Lung (tissue), 12 donors: ENCODE results near the gene PRPF6. TPM values are rescaled to one million over a fixed set of nuclear protein-coding genes. Genes with fewer than 3 reads are reported as not detected.

Experiments
- ATAC-seq: fragments of 200-7000 bp; cut with Tn5 transposase; one replicate; pipeline ENCODE4 v1.9.1; 2020; ENCODE audit warnings: moderate number of reproducible peaks; ENCODE audit not compliant: insufficient read depth, low FRiP score
- DNase-seq, 3 donors: peaks; one replicate each; pipeline ENCODE4 v3.0.0-alpha.2; 2013 to 2017
- H3K27ac ChIP-seq, 2 donors: one replicate each; pipeline ENCODE4 v1.5.1; 2013; ENCODE audit warnings: mild to moderate bottlenecking in 2 of 2, moderate library complexity in 2 of 2, control low read depth in 1 of 2, inconsistent platforms in 1 of 2, low read depth in 1 of 2, low read length in 1 of 2
- H3K27me3 ChIP-seq, 3 donors: one replicate each; pipeline ENCODE4 v1.5.1; 2013; ENCODE audit warnings: low read length in 2 of 3; ENCODE audit not compliant: control insufficient read depth in 3 of 3, insufficient read depth in 3 of 3
- H3K36me3 ChIP-seq, 4 donors: one replicate each; pipeline ENCODE4 v1.5.1; 2013; ENCODE audit warnings: low read length in 4 of 4, mild to moderate bottlenecking in 1 of 4, moderate library complexity in 1 of 4; ENCODE audit not compliant: control insufficient read depth in 4 of 4, insufficient read depth in 4 of 4
- H3K4me1 ChIP-seq, 5 donors: one replicate each; pipeline ENCODE4 v1.5.1; 2013; ENCODE audit warnings: low read length in 5 of 5, mild to moderate bottlenecking in 2 of 5, moderate library complexity in 1 of 5; ENCODE audit not compliant: control insufficient read depth in 5 of 5, insufficient read depth in 5 of 5
- H3K4me3 ChIP-seq: one replicate; pipeline ENCODE4 v1.5.1; 2013; ENCODE audit warnings: mild to moderate bottlenecking, control low read depth, moderate library complexity
- H3K9ac ChIP-seq, 2 donors: one replicate each; pipeline ENCODE4 v1.5.1; 2013; ENCODE audit warnings: low read length in 2 of 2, control low read depth in 1 of 2; ENCODE audit not compliant: insufficient read depth in 1 of 2
- H3K9me3 ChIP-seq, 4 donors: one replicate each; pipeline ENCODE4 v1.5.1; 2013; ENCODE audit warnings: low read length in 3 of 4, mild to moderate bottlenecking in 1 of 4, moderate library complexity in 1 of 4; ENCODE audit not compliant: control insufficient read depth in 4 of 4, insufficient read depth in 3 of 4
- CTCF ChIP-seq: IDR thresholded peaks from 2 replicates; pipeline ENCODE4 v1.5.1; 2012; ENCODE audit warnings: mild to moderate bottlenecking; ENCODE audit errors: control extremely low read depth, extremely low read depth
- WGBS, 2 donors: extraction: QIAGEN DNeasy Blood & Tissue Kit; methylation state at CpG; one replicate each; pipeline ENCODE4 v1.1.7; 2013; 5-methylcytosine and 5-hydroxymethylcytosine counted together
- polyA plus RNA-seq, 2 donors: library from polyadenylated mRNA; stranded (reverse); fragments of 200-250 nt; gene quantifications; one replicate each; pipeline ENCODE4 v1.2.1, GENCODE V29; 2013
- total RNA-seq, 2 donors: library from RNA; depleted of rRNA in 1 of 2; stranded (reverse); fragments of >200 nt in 1 of 2; gene quantifications; one replicate each; pipeline ENCODE4 v1.2.1, GENCODE V29; 2014 to 2021
- donor health status: control.
- donor health status: control.
- donor health status: Bipolar disorder and iron deficiency.
- donor health status: healthy.
- donor health status: DM: yes; HTN: yes; CAD: no.

The PRPF6 gene
- total and polyA plus RNA-seq, 4 donors, result 43.6 to 65.0 (median 54.2) TPM

- TF ChIP-seq CTCF, result no peak
- peaks cover 20 to 58% (median 42%) of the 10 kb centered on the region in 4 donors for H3K36me3 ChIP-seq
- WGBS, 2 donors, result 94 to 95% methylated on average over 3 of the region's 3 CpGs
Observed at GRCh38 chr20:64006902-64007301, 26.0 kb downstream of the PRPF6 start.

GRCh38 chr20:64009811-64010387, 29.0 kb downstream of the PRPF6 start:
- Histone ChIP-seq H3K27ac (no peak overlapping the region), H3K4me3 (no peak overlapping the region), H3K4me1 (no peaks in the 10 kb centered on the region), H3K36me3 (peaks cover 18 to 49% (median 45%) of the 10 kb centered on the region in 4 donors), H3K27me3 (no peaks in the 10 kb centered on the region), H3K9me3 (no peaks in the 10 kb centered on the region), H3K9ac (no peak overlapping the region)
- no peak for TF ChIP-seq CTCF
- DNase-seq, result no peak
- no peak for ATAC-seq
- 81 to 88% methylated on average over 13 of the region's 13 CpGs for WGBS, 2 donors

More at GRCh38 chr20:64006902-64007301, 26.0 kb downstream of the PRPF6 start:
- no peak overlapping the region for H3K9ac ChIP-seq
- no peaks in the 10 kb centered on the region for H3K27me3 ChIP-seq
- no peak overlapping the region for H3K4me3 ChIP-seq
- H3K9me3 ChIP-seq, result no peaks in the 10 kb centered on the region
- no peak for DNase-seq
- no peak for ATAC-seq
- H3K27ac ChIP-seq, result no peak overlapping the region
- H3K4me1 ChIP-seq, result no peaks in the 10 kb centered on the region

DNA sequence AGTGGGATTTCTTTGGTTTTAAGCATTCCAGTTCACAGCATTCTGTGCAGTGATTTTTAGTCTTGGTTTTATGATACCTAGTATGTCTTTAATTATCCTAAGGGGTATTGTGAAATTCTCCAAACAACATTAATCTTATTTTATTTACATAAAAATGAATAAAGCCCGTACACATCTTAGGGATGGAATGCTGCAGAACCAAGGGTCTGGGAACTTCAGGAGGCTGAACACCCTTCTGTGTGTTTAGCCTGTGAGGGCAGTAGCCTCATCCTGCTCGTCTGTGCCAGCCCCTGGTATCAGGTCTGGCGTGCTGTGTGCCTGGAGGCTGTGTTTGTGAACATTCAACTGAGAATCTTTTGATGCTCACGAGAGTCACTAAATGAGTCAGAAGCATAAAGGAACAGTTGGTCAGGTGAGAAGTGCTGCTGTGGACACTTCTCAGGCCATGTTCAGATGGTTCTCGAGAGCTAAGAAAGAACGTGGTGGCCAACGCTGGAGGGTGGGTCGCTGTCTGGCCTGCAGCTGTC, 29.8 kb downstream of the PRPF6 start:
- no peak overlapping the region for H3K9ac ChIP-seq
- no peak for DNase-seq
- TF ChIP-seq CTCF, result no peak
- WGBS, 2 donors, result 89 to 91% methylated on average over 8 of the region's 8 CpGs
- H3K4me3 ChIP-seq, result no peak overlapping the region
- ATAC-seq, result no peak
- H3K4me1 ChIP-seq, result no peaks in the 10 kb centered on the region
- no peaks in the 10 kb centered on the region for H3K27me3 ChIP-seq
- no peaks in the 10 kb centered on the region for H3K9me3 ChIP-seq
- H3K36me3 ChIP-seq, result peaks cover 19 to 55% (median 46%) of the 10 kb centered on the region in 4 donors
- no peak overlapping the region for H3K27ac ChIP-seq
